ENCODE data around the gene EFNB2.

Gene EFNB2

DNA sequence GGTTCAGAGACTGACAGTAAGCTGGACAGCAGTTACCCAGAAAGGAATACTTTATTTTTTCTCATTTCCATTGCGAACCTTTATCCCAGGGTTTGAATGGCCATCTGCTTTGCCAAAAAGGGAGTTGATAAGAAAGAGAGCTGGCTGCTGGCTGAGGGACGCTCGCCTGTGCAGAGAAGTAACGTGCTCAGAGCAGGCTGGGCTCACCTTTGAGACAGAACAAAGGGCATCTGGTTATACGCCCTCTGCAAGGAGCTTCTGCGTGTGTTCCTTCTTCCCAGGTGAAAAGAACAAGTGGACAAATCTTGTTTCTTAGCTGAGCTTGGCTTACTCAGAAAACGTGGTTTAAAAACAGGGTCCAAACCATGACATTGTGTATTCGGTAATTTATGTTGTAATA is 47.4 kb downstream of the EFNB2 start:
- TF ChIP-seq, protein P1, sequence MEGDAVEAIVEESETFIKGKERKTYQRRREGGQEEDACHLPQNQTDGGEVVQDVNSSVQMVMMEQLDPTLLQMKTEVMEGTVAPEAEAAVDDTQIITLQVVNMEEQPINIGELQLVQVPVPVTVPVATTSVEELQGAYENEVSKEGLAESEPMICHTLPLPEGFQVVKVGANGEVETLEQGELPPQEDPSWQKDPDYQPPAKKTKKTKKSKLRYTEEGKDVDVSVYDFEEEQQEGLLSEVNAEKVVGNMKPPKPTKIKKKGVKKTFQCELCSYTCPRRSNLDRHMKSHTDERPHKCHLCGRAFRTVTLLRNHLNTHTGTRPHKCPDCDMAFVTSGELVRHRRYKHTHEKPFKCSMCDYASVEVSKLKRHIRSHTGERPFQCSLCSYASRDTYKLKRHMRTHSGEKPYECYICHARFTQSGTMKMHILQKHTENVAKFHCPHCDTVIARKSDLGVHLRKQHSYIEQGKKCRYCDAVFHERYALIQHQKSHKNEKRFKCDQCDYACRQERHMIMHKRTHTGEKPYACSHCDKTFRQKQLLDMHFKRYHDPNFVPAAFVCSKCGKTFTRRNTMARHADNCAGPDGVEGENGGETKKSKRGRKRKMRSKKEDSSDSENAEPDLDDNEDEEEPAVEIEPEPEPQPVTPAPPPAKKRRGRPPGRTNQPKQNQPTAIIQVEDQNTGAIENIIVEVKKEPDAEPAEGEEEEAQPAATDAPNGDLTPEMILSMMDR (conservative IDR thresholded peaks at IDR 0.05; ENCODE audit: low read length): no peak
- no peak for DNase-seq (ENCODE audit: low read depth)
- no peak overlapping the region for H3K4me3 ChIP-seq (ENCODE audit: low read length)

DNA sequence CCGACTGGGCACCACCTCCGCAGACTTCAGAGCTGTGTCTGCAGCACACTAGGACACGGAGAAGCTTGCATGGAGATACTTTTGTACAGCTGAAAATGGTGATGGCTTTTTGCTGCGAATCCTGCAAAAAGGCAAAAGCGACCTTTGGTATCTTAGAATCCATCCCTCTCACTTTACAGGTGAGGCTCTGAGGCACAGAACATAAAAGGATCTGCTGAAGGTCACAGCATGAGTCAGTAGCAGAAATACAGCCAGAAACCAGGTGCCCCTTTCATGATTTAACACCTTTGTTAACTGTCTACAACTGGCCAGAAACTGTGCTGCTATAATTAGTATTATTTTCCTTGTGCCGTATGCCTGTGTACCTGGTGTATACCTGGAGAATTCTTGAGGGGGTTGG is 48.3 kb downstream of the EFNB2 start:
- DNase-seq (ENCODE audit: low read depth): no peak
- TF ChIP-seq, protein P1 (conservative IDR thresholded peaks at IDR 0.05; ENCODE audit: low read length): no peak
- H3K4me3 ChIP-seq (ENCODE audit: low read length): no peak overlapping the region

DNA sequence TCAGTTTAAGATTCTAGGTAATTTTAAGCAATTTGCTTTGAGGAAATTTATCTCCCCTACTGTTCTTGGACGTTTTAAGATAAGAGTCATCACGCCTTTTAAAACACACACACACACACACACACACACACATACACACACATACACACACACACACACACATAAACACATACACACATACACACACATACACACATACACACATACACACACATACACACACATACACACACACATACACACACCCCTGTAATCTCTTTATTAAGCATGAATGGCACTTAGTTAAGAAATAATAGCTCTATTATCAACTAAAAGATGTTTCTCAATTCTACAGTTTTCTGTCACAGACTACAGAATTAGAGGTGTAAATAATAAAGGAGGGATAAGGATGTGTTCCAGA is 49.2 kb downstream of the EFNB2 start:
- TF ChIP-seq, protein P1 (conservative IDR thresholded peaks at IDR 0.05; ENCODE audit: low read length): no peak
- no peak overlapping the region for H3K4me3 ChIP-seq (ENCODE audit: low read length)
- DNase-seq (ENCODE audit: low read depth): no peak

DNA sequence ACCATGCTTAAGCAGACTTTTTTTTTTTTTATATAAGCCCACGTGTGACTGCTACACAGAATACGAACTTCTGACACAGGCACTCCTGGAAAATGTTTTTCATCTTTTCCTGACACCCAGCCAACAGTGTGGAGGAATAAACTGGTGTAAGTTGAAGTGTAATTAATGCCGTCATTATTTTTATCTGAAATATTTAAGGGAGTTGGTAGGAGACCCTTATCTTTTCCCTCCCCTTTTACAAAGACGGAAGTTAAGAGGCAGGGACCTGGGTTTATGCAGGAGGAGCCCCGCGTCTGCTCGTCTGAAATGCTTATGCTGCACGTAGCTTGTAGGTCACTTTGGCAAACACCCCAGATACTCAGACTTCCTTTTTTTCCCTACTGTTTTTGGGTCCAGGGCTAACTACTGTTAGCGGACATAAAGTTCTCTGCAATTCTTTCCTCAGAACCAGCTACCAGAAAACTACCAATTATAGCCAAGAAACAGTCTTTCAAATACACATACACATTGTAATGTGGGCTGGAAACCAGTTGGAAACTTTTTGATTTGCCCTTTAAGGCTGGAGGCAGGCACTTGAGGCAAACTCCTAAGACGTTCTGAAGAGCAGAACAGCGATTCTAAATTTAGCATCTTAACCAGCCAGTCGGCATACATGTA is 50.8 kb downstream of the EFNB2 start:
- TF ChIP-seq, protein P1 (conservative IDR thresholded peaks at IDR 0.05; ENCODE audit: low read length): no peak
- no peak overlapping the region for H3K4me3 ChIP-seq (ENCODE audit: low read length)
- DNase-seq (ENCODE audit: low read depth): no peak

DNA sequence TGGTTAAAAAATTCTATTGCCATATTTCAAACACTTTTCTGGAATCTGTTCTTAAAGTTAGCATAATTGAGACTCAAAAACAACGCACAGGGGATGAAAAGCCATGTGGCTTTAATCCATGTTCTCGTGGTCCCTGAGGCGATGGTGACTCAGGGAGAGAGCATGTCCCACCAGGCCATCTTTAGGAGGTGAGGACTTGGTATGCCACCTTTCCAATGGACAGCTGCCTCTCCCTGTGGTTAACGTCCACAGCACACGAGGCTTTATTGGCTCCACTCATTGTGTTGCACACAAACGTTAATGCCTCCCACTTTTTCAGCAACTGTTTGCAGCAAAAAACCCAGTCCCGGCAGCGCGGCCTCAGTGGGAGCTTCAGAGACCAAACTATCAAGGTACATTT is 51.4 kb downstream of the EFNB2 start:
- no peak for DNase-seq (ENCODE audit: low read depth)
- TF ChIP-seq, protein P1 (conservative IDR thresholded peaks at IDR 0.05; ENCODE audit: low read length): no peak

DNA sequence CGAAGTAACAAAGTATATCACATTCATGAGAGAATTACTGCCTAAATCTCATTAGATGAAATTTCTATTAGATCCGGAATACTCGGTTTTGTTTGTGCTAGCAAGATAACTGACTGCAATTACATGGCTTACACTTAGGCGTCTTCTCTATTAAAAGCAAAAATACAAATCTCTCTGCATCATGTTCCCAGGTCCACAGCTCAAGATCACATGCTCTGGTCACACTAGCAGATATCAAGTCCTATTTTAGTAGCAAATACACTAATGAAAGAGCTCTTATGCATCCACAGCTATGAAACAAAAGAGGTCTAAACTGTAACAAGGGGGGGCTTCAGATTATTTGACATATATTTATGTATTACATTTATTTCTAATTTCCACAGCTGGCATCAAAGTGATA is 53.5 kb downstream of the EFNB2 start:
- no peak for DNase-seq (ENCODE audit: low read depth)
- TF ChIP-seq, protein P1 (conservative IDR thresholded peaks at IDR 0.05; ENCODE audit: low read length): no peak
- no peak overlapping the region for H3K4me3 ChIP-seq (ENCODE audit: low read length)

More for the DNA sequence above, 51.4 kb downstream of the EFNB2 start:
- no peak overlapping the region for H3K4me3 ChIP-seq (ENCODE audit: low read length)

DNA sequence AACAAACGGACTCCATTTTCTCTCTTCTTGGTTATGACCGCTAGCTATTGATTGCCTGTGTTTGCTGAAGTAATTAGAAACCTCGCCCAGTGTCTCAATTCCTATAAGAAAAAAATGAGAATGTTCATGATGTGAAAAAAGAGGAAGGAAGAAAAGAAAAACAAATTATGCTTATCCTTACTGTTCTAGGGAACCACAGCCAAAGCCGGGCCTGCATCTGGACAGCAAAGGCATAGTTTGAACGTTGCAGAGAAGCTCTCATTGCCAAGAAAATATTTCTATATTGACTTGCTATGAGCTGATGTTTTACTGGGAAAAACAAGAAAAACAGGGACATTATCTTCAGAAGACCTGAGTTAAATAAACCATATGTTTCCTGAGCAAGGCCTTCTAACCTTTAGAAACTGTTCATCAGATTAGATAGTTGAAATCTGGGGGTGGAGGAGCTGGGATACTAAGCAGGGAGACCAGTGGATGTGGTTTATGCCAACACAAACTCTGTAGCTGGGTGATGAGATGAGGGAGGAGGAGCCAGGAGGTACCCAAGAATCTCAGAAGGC is 55.0 kb downstream of the EFNB2 start:
- H3K4me3 ChIP-seq (ENCODE audit: low read length): no peak overlapping the region
- TF ChIP-seq, protein P1 (conservative IDR thresholded peaks at IDR 0.05; ENCODE audit: low read length): no peak
- no peak for DNase-seq (ENCODE audit: low read depth)
